HG02840 (cell line): ENCODE results near the gene GOLGA6L2.
"Not testable (repeated sequence)": the region's sequence is repeated elsewhere in the genome, so short reads cannot be mapped to it uniquely, and the experiment has no call there.

Experiments used
- ATAC-seq: cut with Tn5 transposase; IDR thresholded peaks from one replicate; pipeline ENCODE4 v1.9.1; 2021; ENCODE audit warnings: mild to moderate bottlenecking, moderate library complexity, moderate number of reproducible peaks; ENCODE audit not compliant: unreplicated experiment, low FRiP score

Gene GOLGA6L2

GRCh38 chr15:23424111-23424904 lies 22.7 kb downstream of the GOLGA6L2 start:
- ATAC-seq: no peak

GRCh38 chr15:23422946-23423708 lies 23.9 kb downstream of the GOLGA6L2 start:
- no peak for ATAC-seq

GRCh38 chr15:23422099-23422945 lies 24.7 kb downstream of the GOLGA6L2 start:
- no peak for ATAC-seq

- ATAC-seq: no peak
Observed at GRCh38 chr15:23420806-23421575, 26.1 kb downstream of the GOLGA6L2 start.

- no peak for ATAC-seq
Observed at GRCh38 chr15:23416349-23417276, 30.4 kb downstream of the GOLGA6L2 start.

GRCh38 chr15:23415866-23416265 lies 31.2 kb downstream of the GOLGA6L2 start:
- not testable (repeated sequence) for ATAC-seq

GRCh38 chr15:23415321-23415865 lies 31.6 kb downstream of the GOLGA6L2 start:
- no peak for ATAC-seq

GRCh38 chr15:23412881-23413600 lies 34.0 kb downstream of the GOLGA6L2 start:
- ATAC-seq: not testable (repeated sequence)

- no peak for ATAC-seq
Observed at GRCh38 chr15:23411841-23412240, 35.2 kb downstream of the GOLGA6L2 start.

- ATAC-seq: no peak
Observed at GRCh38 chr15:23403550-23403949, 43.5 kb downstream of the GOLGA6L2 start.

- ATAC-seq: no peak
Observed at GRCh38 chr15:23402544-23402943, 44.5 kb downstream of the GOLGA6L2 start.

GRCh38 chr15:23402140-23402539 lies 44.9 kb downstream of the GOLGA6L2 start:
- ATAC-seq: no peak

GRCh38 chr15:23401627-23402026 lies 45.4 kb downstream of the GOLGA6L2 start:
- no peak for ATAC-seq

- ATAC-seq: not testable (repeated sequence)
Observed at GRCh38 chr15:23399207-23399606, 47.8 kb downstream of the GOLGA6L2 start.

- ATAC-seq: not testable (repeated sequence)
Observed at GRCh38 chr15:23398357-23398756, 48.7 kb downstream of the GOLGA6L2 start.

- no peak for ATAC-seq
Observed at GRCh38 chr15:23397779-23398178, 49.3 kb downstream of the GOLGA6L2 start.

GRCh38 chr15:23395832-23396231 lies 51.2 kb downstream of the GOLGA6L2 start:
- ATAC-seq: no peak
